SJSA1 (cell line): ENCODE results near the gene TACR2. TPM values are rescaled to one million over a fixed set of nuclear protein-coding genes. Genes with fewer than 3 reads are reported as not detected.

Experiments
- DNase-seq, 2 experiments: peaks; one replicate each; pipeline ENCODE4 v3.0.0-alpha.2; 2015 to 2020; ENCODE audit warnings: low spot score in 2 of 2, low read depth in 1 of 2
- H3K27ac ChIP-seq: fragments of 250-450 bp; sonication (Bioruptor Pico); 2 replicates; pipeline ENCODE4 v1.5.1; 2020; ENCODE audit warnings: mild to moderate bottlenecking, moderate library complexity
- H3K27me3 ChIP-seq: fragments of 250-450 bp; sonication (Bioruptor Pico); replicated peaks from 2 replicates; pipeline ENCODE4 v1.5.1; 2020; ENCODE audit warnings: mild to moderate bottlenecking, moderate library complexity
- H3K36me3 ChIP-seq: fragments of 250-450 bp; sonication (Bioruptor Pico); 2 replicates; pipeline ENCODE4 v1.5.1; 2020; ENCODE audit warnings: mild to moderate bottlenecking
- H3K4me1 ChIP-seq: fragments of 250-450 bp; sonication (Bioruptor Pico); replicated peaks from 2 replicates; pipeline ENCODE4 v1.6.1; 2021; ENCODE audit warnings: mild to moderate bottlenecking
- H3K4me3 ChIP-seq: fragments of 250-450 bp; sonication (Bioruptor Pico); 2 replicates; pipeline ENCODE4 v1.5.1; 2020; ENCODE audit warnings: mild to moderate bottlenecking
- H3K9me3 ChIP-seq: fragments of 250-450 bp; sonication (Bioruptor Pico); replicated peaks from 2 replicates; pipeline ENCODE4 v1.5.1; 2020; ENCODE audit warnings: mild to moderate bottlenecking
- total RNA-seq: library from RNA; depleted of rRNA; stranded (reverse); fragments of >200 nt; shearing (Covaris generic); gene quantifications from 2 replicates; pipeline ENCODE4 v1.2.3, GENCODE V29; 2014; rRNA removed

The TACR2 gene
- total RNA-seq: not detected in 2 replicates

DNA sequence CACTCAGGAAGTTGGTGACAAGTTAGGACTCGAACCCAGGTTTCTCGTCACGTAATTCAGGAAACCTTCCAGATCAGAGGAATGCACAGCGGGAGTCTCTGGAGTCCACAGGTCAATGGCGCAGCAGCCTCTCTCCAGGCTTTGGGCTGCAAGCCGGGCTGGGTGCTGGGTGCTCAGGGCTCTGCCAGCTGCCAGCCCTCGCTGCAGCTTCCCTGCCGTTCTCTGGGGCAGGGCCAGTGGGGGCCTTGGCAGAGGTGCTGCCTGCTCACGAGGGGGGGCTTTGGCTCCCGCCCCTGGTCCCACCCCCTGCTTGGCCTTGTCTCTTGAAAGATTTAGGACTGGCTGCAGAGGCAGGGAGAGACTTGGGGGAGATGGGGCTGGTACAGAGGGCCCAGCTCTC, at the start of gene TACR2:
TSS of gene TACR2 (minus strand) at position 224 of the 400 bp plus-strand sequence. CDS start 595 bp downstream, outside the sequence.
- H3K27ac ChIP-seq: no peak within 1 kb of the TSS
- H3K4me1 ChIP-seq: no peaks in the 10 kb centered on the region
- 0 out of 2 replicates have a peak, but pooled peaks cover 1% of the 10 kb centered on the region for H3K27me3 ChIP-seq
- H3K36me3 ChIP-seq: no peaks in the 10 kb centered on the region
- no peaks in the 10 kb centered on the region for H3K9me3 ChIP-seq
- DNase-seq: no peak
- H3K4me3 ChIP-seq: no peak within 1 kb of the TSS

DNA sequence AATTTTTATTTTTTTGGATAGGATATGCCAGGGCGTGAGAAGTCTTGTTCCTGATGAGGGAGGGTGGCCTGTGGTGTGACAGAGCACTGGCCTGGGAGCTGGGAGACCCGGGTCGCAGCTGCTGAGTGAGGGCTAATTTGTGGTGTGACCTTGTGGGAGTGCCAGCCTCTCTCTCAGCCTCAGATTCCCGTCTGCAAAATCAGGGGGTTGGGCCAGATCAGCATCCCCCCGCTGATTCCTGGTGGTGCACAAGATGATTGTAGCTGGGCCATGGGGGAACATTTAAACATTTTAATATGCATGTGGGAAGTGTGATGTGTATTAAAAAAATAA, 49.4 kb upstream of the TACR2 start:
- Histone ChIP-seq H3K36me3 (no peaks in the 10 kb centered on the region), H3K4me1 (peaks cover 16% of the 10 kb centered on the region), H3K9me3 (no peaks in the 10 kb centered on the region), H3K27me3 (no peaks in the 10 kb centered on the region), H3K4me3 (no peak overlapping the region), H3K27ac (no peak overlapping the region)
- DNase-seq: no peak

DNA sequence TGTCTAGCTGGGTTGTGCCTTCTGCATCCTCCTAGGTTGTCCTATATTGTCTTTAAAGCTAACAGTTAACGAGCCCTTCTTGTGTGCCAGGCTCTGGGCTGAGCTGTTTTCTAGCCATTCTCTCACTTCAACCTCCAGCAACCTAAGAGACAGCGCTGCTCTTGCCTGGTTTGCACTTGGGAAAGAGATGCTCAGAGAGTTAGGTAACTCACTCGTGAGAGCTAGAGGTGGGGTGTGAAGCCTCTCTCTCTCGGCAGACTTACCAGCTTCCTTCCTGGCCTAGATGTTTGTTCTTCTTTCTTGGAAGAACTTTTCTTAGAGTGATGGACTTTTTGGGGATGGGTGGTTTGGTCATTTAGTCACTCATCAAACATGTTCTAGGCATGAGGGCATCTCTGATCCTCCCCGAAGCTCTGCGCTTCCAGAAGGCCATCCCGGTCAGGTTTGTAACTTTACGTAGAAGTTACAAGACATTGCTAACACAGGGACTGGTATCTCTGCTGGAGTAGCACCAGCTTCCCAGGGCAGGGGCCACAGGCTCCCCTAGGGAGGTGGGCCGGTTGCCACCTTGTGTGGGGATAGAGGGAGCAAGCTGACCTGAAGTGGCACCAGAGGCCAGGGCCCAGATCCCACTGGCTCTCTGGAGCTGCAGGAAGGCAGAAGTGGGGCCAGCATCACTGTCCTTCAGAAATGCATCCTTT, 48.9 kb upstream of the TACR2 start:
- no peak for DNase-seq
- Histone ChIP-seq H3K36me3 (no peaks in the 10 kb centered on the region), H3K4me3 (no peak overlapping the region), H3K27me3 (no peaks in the 10 kb centered on the region), H3K4me1 (peaks cover 11% of the 10 kb centered on the region), H3K9me3 (no peaks in the 10 kb centered on the region), H3K27ac (no peak overlapping the region)

DNA sequence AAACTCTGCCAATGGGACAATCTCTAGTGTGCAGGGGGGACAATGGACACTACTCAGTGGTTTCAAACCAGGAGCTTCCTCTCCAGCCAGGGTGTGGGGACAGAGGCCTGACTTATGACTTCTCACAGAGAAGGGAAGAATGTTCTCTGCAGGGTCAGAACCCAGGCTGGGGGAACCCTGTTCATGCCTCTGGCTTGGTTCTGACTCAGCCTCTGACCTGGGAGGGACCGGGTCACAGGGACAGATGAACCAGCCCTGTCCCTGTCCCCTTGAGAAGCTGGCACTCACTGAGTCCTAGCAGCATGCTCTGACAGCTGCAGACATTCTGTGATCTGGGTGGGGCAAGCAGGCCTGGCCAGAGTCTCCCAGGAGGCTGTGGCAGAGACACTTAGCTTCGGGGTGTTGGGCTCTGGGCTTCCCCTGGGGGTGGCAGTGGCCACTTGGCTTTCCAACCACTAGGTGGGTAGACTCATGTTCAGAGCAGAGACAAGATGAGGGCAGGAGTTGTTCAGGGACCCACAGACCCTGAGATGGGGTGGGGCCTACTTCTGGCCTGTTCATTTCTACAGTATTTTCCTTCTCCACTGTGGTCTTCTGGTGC, 48.2 kb upstream of the TACR2 start:
- no peak for DNase-seq
- Histone ChIP-seq H3K4me1 (peaks cover 10% of the 10 kb centered on the region), H3K27me3 (no peaks in the 10 kb centered on the region), H3K4me3 (no peak overlapping the region), H3K27ac (no peak overlapping the region), H3K36me3 (no peaks in the 10 kb centered on the region), H3K9me3 (no peaks in the 10 kb centered on the region)

DNA sequence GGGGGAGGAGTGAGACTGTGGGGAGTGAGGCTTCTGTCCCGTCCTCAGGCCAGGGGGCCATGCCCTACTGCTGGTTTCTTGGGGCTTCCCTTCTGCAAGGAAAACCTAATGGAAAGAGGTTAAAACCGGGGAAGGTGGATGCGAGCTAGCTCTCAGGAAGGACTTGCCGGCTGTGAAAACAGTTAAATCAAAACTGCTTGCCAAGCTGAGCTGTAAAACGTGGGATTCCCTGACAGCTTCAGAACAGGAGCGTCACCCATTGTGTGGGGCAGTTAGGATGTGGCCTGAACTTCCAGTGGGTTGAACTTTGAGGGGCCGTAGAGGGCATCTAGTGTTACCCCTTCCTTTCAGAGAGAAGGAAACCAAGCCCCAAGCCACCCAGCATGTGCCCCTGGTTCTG, 47.7 kb upstream of the TACR2 start:
- Histone ChIP-seq H3K9me3 (no peaks in the 10 kb centered on the region), H3K27ac (no peak overlapping the region), H3K4me3 (no peak overlapping the region), H3K27me3 (no peaks in the 10 kb centered on the region), H3K36me3 (no peaks in the 10 kb centered on the region), H3K4me1 (peaks cover 10% of the 10 kb centered on the region)
- DNase-seq: no peak

DNA sequence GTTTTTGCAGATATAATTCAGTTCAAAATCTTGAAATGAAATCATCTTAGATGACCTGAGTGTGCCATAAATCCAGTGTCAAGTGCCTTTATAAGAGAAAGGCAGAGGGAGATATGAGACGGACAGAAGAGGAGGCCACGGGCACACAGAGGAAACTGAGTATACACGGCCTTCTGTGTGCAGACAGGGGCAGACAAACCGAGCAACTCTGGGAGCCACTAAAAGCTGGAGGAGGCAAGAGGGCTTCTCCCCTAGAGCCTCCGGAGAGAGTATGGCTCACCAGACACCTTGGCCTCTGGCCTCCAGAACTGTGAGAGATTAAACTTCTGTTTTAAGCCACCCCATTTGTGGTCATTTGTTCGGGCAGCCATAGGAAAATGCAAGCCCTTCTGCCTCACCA, 47.2 kb upstream of the TACR2 start:
- no peak overlapping the region for H3K4me3 ChIP-seq
- no peaks in the 10 kb centered on the region for H3K36me3 ChIP-seq
- H3K4me1 ChIP-seq: peaks cover 7% of the 10 kb centered on the region
- no peak for DNase-seq
- H3K27me3 ChIP-seq: no peaks in the 10 kb centered on the region
- no peak overlapping the region for H3K27ac ChIP-seq
- no peaks in the 10 kb centered on the region for H3K9me3 ChIP-seq

DNA sequence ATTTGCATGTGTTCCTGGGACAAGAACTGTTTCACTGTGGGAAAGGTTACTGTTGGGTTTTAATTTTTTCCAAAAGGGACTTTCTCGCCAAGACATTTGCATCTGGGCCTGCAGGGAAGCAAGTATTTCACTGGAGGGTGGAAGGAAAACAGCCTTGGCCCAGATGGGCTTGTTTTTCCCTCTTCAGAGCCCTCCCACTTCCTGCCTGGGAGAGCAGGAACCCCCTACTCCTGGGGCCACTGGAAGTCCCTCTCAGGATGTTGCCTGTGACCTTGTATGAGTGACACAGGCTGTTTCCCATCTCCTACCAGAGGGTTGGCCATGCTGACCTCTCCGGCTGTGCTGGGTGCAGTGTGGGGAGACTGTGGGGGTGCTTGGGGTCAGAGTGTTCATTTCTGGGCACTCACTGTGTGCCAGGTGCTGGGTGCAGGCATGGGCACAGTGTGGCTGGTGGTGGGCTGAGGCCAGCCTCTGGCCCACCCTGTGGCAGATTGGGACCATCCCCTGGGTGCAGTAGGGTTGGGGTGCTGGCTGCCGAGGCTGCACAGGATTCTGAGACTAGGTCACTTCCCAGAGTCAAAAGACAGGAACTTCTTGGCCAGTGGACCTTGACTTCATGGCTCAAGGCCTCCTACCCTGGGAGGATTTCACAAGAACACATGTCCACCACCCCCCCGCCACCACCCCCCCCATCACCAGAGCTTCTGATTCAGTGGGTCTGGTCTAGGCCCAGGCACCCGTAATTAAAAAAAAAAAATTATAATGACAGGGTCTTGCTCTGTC, 44.7 kb upstream of the TACR2 start:
- H3K36me3 ChIP-seq: no peaks in the 10 kb centered on the region
- H3K4me1 ChIP-seq: peaks cover 9% of the 10 kb centered on the region
- no peak overlapping the region for H3K27ac ChIP-seq
- DNase-seq: no peak
- H3K4me3 ChIP-seq: no peak overlapping the region
- no peaks in the 10 kb centered on the region for H3K27me3 ChIP-seq
- H3K9me3 ChIP-seq: no peaks in the 10 kb centered on the region

DNA sequence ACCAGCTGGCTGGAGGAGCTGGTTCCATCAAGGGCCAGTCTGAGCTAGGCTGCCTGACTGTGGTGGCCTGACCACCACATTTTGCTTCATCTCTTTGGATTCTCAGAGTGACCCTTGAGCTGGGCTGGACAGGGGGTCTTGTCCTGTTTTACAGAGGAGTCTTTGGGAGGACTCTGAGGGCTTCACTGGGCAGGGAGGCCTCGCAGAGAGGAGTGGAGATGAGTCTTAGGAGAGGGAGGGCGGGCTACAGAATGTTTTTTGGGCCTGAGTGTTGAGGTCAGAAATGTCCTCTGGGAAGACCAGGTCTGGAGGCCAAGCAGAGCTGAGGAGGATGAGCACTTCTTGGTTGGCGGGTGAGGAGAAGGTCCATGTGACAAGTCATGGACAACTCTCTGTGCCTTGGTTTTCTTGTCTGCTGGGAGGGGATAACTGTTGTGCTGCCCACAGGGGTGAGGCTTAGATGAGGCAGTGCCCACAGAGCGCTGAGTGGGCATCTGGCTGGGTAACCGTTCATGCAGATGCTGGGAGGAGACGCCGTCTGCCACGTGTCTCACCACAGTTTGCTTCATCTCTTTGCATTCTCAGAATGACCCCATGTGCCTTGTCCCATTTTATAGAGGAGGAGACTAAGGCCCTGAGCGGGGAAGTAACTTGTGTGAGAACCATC, 44.0 kb upstream of the TACR2 start:
- Histone ChIP-seq H3K36me3 (no peaks in the 10 kb centered on the region), H3K27ac (no peak overlapping the region), H3K27me3 (no peaks in the 10 kb centered on the region), H3K4me3 (no peak overlapping the region), H3K4me1 (peaks cover 14% of the 10 kb centered on the region), H3K9me3 (no peaks in the 10 kb centered on the region)
- DNase-seq: no peak

DNA sequence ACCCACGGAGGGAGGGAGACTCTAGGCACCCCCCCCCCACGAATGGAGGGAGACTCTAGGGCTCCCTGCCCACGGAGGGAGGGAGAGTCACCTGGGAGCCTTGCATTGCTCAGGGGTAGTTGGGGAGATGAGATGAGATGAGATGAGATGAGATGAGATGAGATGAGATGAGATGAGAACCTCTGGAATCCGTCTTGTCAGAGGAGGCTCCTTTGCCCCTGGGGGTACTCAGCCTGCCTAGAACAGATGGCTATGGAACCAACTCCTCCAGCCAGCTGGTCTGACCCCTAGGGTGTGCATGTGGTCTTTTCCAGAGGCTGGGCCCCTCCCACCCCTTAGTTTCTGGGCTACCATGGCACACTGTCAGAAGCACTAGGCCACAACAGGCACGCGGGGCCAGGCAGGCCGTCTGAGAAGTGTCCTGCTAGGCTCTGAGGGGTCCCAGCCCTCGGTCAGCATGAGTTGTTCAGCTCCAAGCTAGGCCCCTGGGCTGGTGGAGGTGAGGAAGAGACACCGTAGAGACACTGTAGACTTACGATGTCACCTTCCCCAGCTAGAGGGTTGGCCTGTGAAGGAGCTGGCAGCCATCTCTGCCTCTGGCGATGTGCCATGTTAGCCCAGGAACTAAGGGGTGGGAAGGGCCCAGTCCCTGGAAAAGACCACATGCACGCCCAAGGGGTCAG, 43.3 kb upstream of the TACR2 start:
- Histone ChIP-seq H3K27me3 (no peaks in the 10 kb centered on the region), H3K4me1 (peaks cover 14% of the 10 kb centered on the region), H3K9me3 (no peaks in the 10 kb centered on the region), H3K36me3 (no peaks in the 10 kb centered on the region), H3K4me3 (no peak overlapping the region), H3K27ac (no peak overlapping the region)
- no peak for DNase-seq

DNA sequence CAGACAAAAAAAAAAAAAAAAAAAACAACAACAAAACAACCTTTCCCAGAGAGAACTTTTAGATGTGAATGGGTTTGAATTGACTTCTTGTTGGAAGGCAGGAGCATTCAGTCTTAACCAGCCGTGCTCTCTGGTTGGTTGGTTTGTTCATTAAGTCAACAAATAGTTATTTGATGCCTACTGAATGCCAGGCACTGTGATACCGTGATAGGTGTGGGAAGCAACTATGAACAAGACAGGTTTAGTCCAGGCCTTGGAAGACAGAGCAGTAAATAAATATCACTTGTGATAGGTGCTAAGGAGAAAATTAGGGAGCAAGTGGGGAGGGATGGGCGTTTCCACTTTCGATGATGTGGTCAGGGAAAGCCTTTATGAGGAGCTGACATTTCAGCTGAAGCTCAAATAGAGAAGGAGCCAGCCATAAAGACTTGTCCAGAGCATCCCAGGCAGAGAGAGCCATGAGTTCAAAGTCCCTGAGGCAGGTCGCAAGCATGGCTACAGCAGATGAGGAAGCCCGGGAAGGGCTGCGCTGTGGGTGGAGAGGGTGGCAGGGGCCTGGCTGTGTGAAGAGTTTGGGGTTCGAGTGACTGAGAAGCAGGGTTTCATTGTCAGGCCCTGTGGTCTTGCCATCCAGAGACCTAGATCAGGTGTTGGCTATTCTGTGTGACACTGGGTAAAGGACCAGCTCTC, 42.5 kb upstream of the TACR2 start:
- Histone ChIP-seq H3K4me1 (peaks cover 14% of the 10 kb centered on the region), H3K4me3 (no peak overlapping the region)
- no peak for DNase-seq

DNA sequence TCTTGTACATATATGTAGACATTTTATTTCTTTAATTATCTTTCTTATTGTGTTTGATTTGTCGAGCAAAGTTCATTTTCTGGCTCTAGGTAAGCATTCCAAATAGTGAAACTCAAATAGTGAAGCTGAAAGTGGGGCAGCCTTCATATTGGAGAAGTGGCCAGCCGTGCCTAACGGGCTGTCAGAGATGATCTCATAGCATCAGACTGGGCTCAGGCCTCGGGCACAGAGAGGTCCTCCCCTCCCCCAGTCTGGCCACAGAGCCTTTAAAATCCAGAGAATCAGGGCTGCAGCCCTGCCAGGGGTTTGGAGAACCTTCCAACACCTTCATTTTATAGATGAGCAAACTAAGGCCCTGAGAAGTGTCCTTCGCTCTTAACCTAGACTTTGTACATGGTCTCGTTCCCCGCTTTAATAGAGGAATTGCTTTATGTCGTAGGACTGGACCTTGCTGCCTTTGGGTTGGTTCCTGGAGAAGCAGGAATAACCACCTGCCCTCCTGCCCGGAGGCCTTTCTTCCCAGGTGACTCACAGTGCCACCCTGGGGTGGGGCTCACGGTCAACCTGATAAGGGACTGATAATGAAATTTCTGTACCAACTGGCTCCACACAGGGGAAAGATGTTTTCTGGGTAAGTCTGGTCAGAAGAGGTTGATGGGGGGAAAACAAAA, 41.8 kb upstream of the TACR2 start:
- Histone ChIP-seq H3K27me3 (no peaks in the 10 kb centered on the region), H3K9me3 (no peaks in the 10 kb centered on the region), H3K36me3 (no peaks in the 10 kb centered on the region), H3K27ac (no peak overlapping the region), H3K4me3 (no peak overlapping the region), H3K4me1 (peaks cover 14% of the 10 kb centered on the region)
- no peak for DNase-seq

More for the DNA sequence above, 42.5 kb upstream of the TACR2 start:
- Histone ChIP-seq H3K9me3 (no peaks in the 10 kb centered on the region), H3K36me3 (no peaks in the 10 kb centered on the region), H3K27ac (no peak overlapping the region), H3K27me3 (no peaks in the 10 kb centered on the region)

DNA sequence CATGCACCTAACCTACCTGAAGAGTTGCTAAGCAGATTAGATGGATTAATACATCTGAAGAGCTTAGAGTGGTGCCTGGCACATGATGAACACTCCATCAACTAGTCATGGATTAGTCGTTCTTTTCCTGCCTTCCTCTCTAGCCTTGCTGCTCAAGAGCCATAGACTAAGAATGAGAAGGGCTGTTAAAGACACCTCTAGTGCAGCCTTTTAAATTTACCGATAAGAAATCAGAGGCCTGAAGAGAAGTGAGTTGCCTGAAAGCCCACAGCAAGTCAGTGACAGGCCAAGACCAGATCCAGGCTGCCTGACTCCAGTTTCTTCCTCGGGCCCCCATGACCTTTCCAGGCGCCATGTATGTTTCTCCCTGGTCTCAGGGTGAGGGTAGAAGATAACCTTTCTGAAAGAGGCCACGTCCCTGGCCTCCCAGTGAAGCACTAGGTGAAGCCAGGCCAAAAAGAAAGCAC, 41.1 kb upstream of the TACR2 start:
- H3K27ac ChIP-seq: no peak overlapping the region
- no peak for DNase-seq
- H3K4me3 ChIP-seq: no peak overlapping the region
- no peaks in the 10 kb centered on the region for H3K9me3 ChIP-seq
- peaks cover 14% of the 10 kb centered on the region for H3K4me1 ChIP-seq
- no peaks in the 10 kb centered on the region for H3K27me3 ChIP-seq
- no peaks in the 10 kb centered on the region for H3K36me3 ChIP-seq
